NCI-H524 (cell line): ENCODE measurements around the gene AGAP1.

ENCODE experiments used
- DNase-seq, 2 experiments: peaks; one replicate each; lab custom pipeline; 2025; lab: John Stamatoyannopoulos, UW

AGAP1 gene

DNA sequence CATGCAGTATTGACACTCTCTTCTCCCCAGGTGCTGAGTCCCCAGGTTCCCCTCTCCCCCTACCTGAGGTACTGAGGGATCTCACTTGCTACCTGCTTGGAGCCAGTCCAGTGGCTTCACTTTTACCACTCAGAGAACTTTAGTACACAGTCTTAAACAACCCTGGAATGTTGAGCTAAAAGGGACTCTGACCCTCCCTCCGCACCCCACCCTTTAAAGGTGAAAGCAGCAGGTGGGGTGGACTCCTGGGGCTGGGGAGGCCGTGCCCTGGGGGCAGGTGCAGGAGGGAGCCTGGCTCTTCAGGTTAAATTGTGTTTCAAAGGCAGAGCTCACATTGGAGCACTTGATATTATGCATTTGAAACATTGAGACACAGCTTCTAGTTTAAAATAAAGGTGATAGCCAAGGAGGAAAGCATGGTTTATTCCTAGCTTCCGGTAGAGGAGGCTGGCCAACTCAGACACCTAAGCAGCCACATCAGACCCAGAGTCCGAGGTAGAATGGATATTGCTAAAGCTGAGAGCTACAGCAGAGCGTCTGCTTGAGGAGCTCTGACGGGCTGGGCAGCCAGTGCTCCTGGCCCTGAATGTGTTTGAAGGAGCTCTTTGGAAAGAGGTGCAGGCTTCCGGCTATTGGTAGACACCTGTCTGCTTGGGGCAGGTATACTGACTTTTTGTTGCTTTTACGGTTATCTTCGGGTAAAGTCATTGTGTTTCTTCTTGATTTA lies 196.4 kb downstream of the AGAP1 start:
- DNase-seq = no peak

DNA sequence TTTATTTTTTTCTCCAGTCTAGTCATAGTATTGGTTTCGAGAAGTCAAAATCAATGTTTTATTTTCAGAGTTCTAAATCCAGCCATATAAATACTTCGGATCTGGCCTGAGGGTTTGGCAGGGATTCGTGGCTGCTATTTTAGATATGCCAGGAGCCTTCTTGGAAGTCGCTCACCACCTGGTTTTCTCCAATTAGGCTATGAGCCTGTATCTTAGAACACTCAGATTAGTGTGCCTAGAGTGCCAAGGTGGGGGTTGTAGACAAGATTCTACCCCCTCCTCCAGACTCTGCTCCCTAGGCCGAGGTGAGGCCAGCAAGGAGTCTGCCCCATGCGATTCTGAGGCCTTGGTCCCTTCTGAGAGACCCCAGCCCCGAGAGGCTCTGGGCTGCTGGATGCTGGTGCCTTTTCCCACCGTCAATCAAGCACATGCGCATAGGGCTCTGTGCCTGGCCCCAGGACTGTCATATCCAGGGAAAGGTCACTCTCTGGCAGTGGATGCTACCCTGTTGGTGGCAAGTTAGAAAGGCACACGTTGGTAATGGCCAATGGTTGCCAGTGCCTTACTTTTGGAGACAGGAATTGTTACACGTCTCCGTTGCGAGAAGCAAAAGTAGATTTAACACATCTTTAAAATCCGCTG lies 197.1 kb downstream of the AGAP1 start:
- DNase-seq = no peak

DNA sequence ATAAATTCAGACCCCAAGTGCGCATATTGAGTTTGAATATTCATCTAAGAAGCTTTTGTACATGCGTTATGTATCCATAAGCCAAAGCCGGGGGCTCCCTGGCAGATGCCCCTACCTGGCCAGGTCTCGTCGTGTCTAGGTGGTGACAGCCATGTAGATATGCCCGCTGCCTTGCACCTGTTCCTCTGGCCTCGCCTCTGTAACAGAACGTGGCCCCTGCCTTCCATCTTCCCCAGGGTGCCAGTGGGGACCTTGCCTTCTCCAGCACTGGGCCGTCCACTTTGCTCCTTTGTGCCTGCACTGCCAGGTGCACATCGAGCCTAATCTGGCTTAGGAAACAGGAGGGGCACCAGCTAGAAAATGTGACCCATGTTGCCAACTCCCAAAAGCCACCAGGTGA lies 198.2 kb downstream of the AGAP1 start:
- no peak for DNase-seq

DNA sequence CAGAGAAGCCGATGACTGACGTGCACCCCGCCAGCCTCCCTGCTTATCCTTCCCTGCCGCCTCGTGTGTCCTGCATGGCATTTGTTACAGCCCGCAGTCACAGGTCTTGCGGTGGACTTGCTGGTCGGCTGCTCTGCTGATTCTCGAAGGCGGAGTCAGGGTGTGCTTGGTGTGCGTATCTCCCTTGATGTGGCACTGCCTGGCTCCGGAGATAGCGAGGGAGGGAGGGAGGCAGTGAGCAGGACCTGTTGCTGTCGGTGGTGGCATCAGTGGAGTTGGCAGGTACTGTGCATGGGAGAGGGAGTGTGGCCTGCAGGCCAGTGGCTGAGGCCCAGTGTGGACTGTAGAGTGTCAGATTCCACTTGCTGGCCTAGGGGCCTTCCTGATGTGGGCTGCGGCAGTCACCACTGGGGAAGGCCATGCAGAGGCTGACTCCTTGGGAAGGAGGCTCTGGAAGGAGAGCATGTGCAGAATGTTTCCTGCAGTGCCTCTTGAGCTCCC lies 198.9 kb downstream of the AGAP1 start:
- no peak for DNase-seq

DNA sequence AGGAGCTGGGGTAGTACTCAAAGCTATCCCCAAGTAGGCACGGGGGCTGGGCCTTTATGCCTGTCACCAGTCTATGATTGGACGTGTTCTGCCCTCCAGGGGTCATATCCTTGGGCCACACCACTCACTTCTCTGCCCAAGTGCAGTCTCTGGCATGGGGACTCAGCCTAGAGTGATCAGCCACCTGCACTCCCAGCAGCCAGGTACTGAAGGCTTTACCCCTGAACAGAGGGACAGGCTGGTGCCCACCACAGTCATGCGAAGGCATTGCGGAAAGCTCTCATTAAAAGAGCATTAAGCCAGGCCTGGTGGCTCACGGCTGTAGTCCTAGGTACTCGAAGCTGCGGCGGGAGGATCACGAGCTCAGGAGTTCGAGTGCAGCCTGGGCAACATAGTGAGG lies 199.4 kb downstream of the AGAP1 start:
- DNase-seq = peak in 1 of 2 experiments; percentile 7

DNA sequence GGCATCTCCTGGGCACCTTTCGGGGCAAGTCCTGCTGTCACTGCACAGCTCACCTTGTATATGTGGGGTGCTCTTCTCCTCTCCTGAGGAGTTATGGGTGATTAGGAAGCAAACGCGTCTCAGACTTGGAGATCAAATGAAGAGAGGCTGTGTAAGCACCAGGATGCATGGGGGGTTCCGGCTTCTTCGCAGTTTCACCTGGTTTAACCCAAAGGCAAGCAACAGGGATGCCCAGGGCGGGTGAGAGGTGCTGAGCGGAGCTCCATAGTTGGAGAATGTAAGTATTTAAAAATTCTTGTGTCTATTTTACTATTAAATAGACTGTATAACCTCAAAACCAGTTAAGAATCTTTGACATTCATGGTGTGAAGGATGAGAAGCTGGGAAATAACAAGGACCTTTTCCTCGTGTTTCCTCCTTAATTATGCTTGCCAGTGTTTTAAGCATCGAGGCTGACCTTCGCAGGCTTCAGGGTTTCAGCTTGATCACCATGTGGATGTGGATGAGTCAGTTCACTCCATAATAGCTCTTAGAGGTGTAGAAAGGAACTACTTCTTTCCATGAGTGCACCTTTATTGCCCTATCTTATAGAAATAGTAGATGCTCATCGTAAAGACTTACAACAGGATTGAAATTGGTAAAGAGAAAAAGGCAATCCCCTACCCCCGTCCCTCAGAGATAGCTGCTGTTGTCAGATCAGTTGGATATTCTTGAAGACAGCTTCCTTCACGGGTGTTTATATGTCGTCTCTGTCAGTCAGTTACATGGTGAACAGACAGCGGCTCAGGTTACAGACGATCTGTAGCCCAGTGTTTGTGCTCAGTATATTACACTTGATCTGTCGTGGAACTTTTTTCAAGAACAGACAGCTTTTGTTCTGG lies 201.1 kb downstream of the AGAP1 start:
- DNase-seq = no peak

DNA sequence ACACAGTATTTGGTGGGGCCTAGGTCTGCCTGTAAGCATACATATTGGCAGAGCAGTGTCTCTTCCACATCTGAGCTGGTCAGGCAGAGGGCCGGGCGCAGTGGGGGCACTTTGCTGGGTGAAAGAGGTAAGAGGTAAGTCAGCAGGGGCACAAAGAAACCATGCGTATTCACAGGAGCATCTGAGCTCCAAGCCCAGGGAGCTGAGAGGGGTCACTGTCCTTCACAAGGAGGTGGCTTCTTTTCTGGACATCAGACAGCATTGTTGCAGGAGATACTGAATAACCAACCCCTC lies 201.7 kb downstream of the AGAP1 start:
- DNase-seq = no peak

DNA sequence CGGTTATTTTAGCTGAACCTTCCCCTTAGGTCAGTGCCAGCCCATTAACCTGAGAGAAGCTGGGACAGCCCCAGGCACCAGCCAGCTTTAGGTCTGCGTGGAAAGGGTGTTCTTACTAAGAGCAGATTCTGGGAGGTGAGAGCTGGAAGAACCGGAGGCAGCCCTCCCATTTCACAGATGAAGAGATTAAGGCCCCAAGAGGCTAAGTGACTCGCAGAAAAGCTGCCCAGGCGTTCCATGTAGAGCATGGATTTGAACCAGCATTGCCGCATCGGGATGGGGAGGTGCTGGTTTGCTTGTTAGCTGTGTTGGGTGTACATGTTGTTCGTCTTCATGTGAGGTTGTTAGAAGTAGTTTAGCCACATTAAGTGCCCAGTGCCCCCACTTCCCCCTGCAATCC lies 203.2 kb downstream of the AGAP1 start:
- DNase-seq = no peak

DNA sequence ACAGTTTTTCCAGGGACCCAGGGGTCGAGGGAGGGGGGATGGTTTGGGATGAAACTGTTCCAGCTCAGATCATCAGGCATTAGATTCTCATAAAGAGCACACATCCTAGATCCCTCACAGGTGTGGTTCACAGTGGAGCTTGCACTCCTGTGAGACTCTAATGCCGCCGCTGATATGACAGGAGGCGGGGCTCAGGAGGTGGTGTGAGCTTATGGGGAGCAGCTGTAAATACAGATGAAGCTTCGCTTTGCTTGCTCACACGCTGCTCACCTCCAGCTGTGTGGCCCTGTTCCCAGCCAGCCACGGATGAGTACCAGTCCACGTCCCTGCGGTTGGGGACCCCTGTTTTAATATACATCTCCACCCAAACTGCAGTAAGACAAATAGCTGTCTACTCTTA lies 204.2 kb downstream of the AGAP1 start:
- DNase-seq = peak in 1 of 2 experiments; percentile 5

DNA sequence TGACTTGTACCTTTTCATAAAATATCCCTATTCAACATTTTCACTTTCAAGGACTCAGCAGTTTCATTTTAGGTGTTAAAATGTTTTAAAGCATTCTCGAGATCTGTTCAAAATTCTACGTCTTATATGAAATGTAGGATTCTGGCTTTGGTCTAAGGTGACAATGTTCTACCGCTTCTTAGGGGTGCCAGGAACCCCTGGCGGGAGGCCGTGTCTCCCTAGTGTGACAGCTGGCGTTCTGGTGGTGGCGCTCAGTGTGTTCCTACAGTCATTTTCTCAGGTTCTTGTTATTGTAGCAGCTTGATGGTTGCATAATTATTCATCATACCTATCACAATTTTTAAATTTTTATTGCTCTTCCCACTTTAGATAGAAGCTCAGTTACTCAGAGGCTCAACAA lies 204.6 kb downstream of the AGAP1 start:
- DNase-seq = no peak

DNA sequence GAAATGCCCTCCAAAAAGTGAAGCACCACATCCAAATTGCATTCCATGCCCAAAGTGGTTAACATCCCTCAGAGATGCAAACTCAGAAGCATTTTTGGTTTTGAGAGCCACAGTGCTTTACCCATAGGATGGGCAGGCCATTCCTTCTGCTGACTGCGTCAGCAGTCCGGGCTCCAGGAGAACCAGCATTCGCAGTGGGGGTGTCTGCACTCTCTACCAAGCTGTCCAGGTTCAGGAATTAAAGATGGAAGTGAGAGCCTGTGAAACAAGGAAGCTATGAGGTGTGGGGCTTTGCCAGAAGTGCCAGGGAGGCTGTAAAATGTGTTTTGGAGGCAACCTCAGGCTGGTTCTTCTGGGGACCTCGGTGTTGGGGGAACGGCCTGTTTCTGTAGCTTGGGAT lies 205.7 kb downstream of the AGAP1 start:
- no peak for DNase-seq

DNA sequence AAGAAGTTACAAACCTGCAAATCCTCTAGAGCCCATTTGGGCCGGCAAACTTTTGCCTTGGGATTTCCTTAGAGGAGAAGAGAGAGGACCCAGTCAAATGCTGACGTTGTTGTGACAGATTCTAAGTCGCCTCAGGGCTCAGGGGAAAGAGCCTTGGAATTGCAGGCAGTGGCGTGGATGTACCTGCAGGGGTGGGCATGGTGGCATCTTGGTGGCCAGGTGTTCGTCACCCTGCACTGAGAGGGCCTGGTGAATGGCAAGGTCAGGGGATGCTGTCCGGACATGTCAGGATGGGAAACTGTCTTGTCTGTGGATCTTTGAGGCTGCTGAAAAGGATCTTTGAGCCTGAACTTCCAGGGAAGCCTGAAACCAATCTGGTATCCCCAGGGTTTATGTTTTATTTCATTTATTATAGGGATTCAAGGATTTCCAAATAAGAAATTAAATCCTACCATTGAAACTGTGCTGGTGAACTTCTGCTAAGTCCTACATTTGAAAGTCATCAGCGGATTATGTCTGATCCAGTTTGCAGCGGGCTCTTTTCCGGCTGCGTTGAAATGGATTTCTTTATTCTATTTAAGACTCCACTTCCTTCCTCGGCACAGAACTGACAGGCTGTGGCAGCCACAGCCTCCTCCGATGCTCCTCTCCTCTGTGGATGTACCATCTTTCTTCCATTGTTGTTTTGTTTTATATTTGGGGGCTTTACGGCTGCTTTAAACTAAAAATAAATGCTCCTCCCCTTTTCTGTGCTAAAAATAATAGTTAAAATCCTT lies 207.6 kb downstream of the AGAP1 start:
- DNase-seq = no peak

DNA sequence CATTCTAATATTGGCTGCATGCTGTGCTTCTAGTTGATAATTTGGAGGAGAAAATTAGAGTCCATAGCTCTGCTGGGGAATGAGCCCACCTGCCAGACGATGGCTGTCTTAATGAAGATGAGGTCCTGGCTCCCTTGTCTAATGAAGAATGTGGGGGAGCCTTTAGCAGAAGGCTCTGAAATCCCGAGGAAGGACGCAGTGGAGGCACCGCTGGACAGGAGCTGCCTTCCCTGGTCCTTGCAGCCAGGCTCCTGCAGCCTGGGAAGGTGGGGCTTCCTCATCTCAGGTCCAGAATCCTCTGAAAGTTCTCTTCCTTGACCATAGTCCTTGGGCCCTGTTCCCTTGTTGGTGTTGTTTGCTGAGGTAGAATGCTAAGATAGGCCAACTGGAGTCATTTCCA lies 208.3 kb downstream of the AGAP1 start:
- DNase-seq = no peak

DNA sequence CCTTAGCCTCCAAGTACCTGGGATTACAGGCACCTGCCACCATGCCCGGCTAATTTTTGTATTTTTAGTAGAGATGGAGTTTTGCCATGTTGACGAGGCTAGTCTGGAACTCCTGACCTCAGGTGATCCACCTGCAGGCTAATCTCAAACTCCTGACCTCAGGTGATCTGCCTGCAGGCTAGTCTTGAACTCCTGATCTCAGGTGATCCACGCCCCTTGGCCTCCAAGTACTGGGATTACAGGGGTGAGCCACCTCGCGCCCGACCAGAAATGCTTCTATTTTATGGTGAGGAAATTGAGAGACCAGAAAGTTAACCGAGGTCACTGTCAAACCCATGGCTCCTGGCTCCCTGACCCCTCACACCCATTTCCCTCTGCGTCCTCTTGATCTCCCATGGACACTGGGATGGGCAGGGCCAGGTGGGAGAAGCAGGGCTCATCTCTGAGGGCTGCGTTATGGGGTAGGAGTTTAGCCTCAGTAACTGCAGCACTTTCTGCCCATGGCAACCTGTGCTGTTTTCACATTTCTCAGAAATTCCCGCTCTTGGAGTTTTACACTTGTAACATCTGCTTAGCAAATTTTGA lies 210.0 kb downstream of the AGAP1 start:
- DNase-seq = no peak

DNA sequence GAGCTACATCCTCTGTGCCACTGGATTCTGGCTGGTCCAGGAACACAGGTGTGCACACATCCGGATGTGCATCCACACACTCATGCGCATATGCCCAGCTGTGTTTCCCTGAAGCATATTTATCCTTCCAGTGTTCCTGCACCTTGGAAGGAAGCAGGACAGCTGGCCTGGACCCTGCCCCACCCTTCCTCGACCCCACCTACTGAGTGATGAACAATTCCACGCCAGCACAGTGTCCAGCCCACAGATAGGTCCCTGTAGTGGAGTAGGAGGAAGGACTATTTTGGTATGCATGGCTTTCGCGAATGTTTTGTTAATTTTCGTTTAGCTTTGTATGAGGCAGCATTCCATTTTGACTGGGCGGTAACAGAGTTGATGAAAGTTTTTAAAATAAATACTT lies 211.5 kb downstream of the AGAP1 start:
- DNase-seq = no peak

DNA sequence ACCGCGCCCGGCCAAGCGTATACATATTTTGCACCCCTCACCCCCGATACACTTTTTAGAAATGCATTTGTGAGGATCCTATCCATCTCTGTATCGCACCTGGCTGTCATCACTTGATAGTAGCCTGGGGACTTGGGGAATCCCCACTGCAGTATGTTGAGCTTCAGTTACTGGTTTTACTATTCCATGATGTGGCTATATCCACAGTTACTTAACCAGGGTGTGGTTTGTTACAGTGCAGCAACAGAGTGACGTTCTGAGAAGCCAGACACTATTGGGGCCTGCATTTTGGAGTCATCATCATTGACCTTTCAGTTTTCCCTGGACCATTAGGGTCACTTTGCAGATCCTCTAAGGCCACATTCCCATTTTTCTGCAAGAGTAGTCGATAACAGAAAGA lies 212.7 kb downstream of the AGAP1 start:
- DNase-seq = no peak

DNA sequence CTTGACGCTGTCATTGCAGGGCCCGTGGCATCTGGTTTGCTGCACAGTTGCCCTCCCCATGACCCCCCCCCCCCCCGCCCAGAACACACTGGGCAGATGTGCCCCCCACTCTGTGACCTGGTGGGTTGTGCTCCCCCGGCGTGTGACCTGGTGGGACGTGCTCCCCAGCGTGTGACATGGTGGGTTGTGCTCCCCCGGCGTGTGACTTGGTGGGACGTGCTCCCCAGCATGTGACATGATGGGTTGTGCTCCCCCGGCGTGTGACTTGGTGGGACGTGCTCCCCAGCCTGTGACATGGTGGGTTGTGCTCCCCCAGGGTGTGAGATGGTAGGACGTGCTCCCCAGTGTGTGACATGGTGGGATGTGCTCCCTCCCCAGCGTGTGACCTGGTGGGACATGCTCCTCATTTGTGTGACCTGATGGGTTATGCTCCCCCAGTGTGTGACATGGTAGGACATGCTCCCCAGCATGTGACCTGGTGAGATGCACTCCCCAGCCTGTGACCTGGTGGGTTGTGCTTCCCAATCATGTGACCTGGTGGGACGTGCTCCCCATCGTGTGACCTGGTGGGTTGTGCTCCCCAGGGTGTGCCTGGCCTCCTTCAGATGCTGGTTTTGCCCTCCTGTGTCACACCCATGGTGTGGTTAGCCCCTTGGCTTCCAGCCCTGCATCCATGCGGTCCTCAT lies 213.7 kb downstream of the AGAP1 start:
- DNase-seq = no peak

DNA sequence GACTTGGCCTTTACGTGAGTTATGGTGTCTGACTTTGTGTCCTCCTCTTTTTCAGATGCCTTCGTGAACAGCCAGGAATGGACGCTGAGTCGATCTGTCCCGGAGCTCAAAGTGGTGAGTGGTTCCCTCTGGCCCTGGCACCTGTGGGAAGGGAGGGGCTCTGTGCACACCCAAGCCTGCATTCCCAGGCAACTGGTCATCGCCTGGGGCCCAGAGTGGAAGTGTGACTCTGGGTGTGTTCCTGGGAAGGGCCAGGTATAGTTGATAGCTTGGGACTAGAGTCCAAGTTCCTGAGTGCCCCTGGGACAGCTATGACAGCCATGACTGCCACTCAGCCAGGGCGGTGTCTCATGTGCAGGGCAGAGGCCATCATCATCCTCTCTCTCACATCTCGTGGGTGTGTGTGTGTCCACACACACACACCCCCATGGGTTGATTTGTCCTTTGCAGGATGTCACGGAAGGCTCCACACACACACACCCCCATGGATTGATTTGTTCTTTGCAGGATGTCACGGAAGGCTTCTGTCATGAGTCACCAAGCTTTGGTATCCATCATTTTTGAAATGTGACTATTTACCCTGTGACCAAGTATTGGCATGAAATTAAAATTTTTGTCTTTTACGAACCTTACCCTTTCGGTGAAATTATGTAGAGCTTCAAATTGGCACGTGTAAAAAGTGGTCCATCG lies 215.4 kb downstream of the AGAP1 start:
- no peak for DNase-seq

DNA sequence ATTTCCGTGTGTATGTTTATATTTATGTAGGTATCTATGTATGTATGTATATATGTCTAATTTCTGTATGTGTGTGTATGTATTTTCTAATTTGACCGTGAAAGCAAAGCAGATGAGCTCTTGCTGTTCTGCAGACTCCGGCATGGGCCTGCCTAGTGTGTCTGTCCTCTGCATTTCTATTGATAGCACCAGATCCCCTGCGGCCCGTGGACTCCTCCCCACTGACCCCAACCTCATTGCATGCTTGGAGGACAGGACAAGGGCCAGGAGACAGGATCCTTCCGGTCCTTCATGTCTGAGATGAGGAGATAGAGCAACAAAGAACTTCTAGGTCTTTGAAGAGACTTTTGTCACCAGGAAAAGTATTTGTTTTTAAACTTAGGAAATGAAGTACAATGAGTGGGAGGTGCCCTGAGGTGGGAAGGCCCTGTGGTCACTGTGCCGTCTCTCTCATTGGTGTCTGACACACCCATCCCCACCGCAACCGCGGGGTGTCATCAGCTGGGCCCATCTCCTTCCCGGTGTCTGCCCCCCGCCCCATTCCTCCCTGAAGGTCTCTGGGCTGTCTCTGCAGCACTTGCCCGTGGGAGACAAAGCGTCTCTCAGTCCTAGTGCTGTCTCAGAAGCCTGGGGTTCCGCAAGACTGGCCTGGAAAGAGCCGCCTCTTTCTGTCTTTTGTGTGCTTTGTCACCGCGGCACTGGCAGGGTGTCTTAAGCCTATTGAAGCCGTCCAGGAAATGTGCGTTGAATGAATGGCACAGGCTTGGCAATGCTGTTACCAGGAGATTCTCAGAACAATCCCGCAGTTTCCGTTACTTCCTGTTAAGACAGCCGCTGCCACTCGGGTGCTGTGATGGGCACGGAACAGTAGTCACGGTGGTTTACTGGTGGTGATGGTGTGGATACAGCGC lies 216.4 kb downstream of the AGAP1 start:
- no peak for DNase-seq

DNA sequence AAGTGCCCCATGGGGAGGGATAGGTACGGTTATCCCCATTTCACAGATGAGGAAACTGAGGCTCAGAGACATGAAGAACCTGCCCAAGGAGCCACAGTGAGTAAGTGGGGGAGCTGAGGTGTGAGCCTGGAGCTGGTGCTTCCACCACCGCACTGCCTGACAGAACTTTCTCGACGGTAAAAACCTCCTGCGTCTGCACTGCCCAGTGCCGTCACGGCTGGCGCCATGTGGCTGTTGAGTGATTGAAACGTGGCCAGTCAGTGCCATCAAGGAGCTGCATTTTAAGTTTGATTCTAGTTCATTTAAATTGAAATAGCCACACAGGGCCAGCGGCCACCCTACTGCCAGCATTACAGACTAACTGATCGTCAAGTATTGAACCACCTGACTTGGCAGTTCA lies 217.1 kb downstream of the AGAP1 start:
- no peak for DNase-seq
